DOHH2 (cell line): ENCODE data around the gene WNT2B.

ENCODE experiments used
- H3F3A ChIP-seq: fragments of 200-600 bp; sonication (generic), shearing (Covaris generic); 2 replicates; pipeline ENCODE4 v1.6.0; 2016; ENCODE audit warnings: antibody characterized with exemption, mild to moderate bottlenecking; ENCODE audit not compliant: control insufficient read depth, insufficient read depth
- H3K27ac ChIP-seq: fragments of 200-600 bp; sonication (generic); 2 replicates; pipeline ENCODE4 v1.5.1; 2014; ENCODE audit warnings: low read depth, mild to moderate bottlenecking, low read length, moderate library complexity
- H3K27me3 ChIP-seq: fragments of 200-600 bp; sonication (generic); 2 replicates; pipeline ENCODE4 v1.6.1; 2014; ENCODE audit warnings: mild to moderate bottlenecking, low read length, mixed read lengths; ENCODE audit not compliant: control insufficient read depth
- H3K36me3 ChIP-seq: fragments of 200-600 bp; sonication (generic); 2 replicates; pipeline ENCODE4 v1.6.1; 2014; ENCODE audit warnings: mild to moderate bottlenecking, low read length, moderate library complexity, mixed read lengths; ENCODE audit not compliant: control insufficient read depth
- H3K4me1 ChIP-seq: fragments of 200-600 bp; sonication (generic); 2 replicates; pipeline ENCODE4 v1.6.1; 2014; ENCODE audit warnings: mild to moderate bottlenecking, low read length, mixed read lengths; ENCODE audit not compliant: control insufficient read depth
- H3K4me2 ChIP-seq: fragments of 200-600 bp; sonication (generic); 2 replicates; pipeline ENCODE4 v1.6.0; 2014; ENCODE audit warnings: mild to moderate bottlenecking, low read length, moderate library complexity
- H3K4me3 ChIP-seq: fragments of 200-600 bp; sonication (generic); 2 replicates; pipeline ENCODE4 v1.5.1; 2014; ENCODE audit warnings: mild to moderate bottlenecking, low read length, mixed read lengths
- H3K79me2 ChIP-seq: fragments of 200-600 bp; sonication (generic); 2 replicates; pipeline ENCODE4 v1.6.1; 2014; ENCODE audit warnings: mild to moderate bottlenecking, low read length, mixed read lengths; ENCODE audit not compliant: control insufficient read depth
- H3K9me2 ChIP-seq: fragments of 200-600 bp; sonication (generic); replicated peaks from 2 replicates; pipeline ENCODE4 v1.6.1; 2014; ENCODE audit warnings: mild to moderate bottlenecking, low read length, mixed read lengths; ENCODE audit not compliant: control insufficient read depth
- H3K9me3 ChIP-seq: fragments of 200-600 bp; sonication (generic); 2 replicates; pipeline ENCODE4 v1.6.1; 2014; ENCODE audit warnings: antibody characterized with exemption, low read length, mixed read lengths; ENCODE audit not compliant: control insufficient read depth, insufficient read depth
- H4K20me1 ChIP-seq: fragments of 200-600 bp; sonication (generic); 2 replicates; pipeline ENCODE4 v1.6.0; 2014; ENCODE audit warnings: low read depth, mild to moderate bottlenecking, antibody characterized with exemption, low read length, moderate library complexity; ENCODE audit not compliant: control insufficient read depth, insufficient read depth
- EZH2phosphoT487 ChIP-seq: fragments of 200-600 bp; sonication (generic); IDR thresholded peaks from 2 replicates; pipeline ENCODE4 v1.6.1; 2017; ENCODE audit warnings: borderline replicate concordance, mild to moderate bottlenecking, antibody characterized with exemption, low read length, moderate library complexity, mixed read lengths
- TF ChIP-seq, protein P1 (sequence below): fragments of 200-600 bp; sonication (generic); IDR thresholded peaks from one replicate; pipeline ENCODE4 v1.5.1; 2014; ENCODE audit warnings: antibody characterized with exemption, mild to moderate bottlenecking, low read depth, low read length; ENCODE audit not compliant: poor library complexity, severe bottlenecking

The WNT2B gene

DNA sequence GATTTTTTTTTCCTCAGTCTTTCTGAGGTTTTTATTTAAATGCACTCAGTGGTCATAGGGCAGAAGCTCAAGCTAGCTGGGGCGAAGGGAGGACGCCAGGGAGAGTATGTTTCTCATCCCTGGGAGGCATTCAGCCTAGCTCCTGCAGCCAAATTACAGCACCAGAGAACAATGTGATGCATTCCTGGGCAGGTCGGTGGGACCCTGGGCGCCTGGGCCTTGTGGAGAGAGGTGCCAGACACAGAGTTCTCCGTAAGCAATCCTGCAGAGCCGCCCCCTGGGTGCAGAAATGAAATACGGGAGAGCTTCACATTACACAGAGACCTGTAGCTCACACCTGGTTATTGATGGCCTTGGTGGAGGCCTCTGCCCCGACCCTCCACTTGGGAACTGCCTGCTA lies 15.5 kb downstream of the WNT2B start:
- H3K27me3 ChIP-seq, result no peaks in the 10 kb centered on the region
- H3K9me2 ChIP-seq, result no peaks in the 10 kb centered on the region
- H3F3A ChIP-seq, result no peaks in the 10 kb centered on the region
- H3K79me2 ChIP-seq, result no peaks in the 10 kb centered on the region
- no peaks in the 10 kb centered on the region for H3K4me1 ChIP-seq
- no peak overlapping the region for H3K4me3 ChIP-seq
- H3K4me2 ChIP-seq, result no peak overlapping the region
- no peaks in the 10 kb centered on the region for H3K9me3 ChIP-seq
- H3K36me3 ChIP-seq, result no peaks in the 10 kb centered on the region
- no peak for TF ChIP-seq EZH2phosphoT487
- TF ChIP-seq, protein P1, sequence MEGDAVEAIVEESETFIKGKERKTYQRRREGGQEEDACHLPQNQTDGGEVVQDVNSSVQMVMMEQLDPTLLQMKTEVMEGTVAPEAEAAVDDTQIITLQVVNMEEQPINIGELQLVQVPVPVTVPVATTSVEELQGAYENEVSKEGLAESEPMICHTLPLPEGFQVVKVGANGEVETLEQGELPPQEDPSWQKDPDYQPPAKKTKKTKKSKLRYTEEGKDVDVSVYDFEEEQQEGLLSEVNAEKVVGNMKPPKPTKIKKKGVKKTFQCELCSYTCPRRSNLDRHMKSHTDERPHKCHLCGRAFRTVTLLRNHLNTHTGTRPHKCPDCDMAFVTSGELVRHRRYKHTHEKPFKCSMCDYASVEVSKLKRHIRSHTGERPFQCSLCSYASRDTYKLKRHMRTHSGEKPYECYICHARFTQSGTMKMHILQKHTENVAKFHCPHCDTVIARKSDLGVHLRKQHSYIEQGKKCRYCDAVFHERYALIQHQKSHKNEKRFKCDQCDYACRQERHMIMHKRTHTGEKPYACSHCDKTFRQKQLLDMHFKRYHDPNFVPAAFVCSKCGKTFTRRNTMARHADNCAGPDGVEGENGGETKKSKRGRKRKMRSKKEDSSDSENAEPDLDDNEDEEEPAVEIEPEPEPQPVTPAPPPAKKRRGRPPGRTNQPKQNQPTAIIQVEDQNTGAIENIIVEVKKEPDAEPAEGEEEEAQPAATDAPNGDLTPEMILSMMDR, result no peak
- no peak overlapping the region for H3K27ac ChIP-seq
- no peaks in the 10 kb centered on the region for H4K20me1 ChIP-seq

DNA sequence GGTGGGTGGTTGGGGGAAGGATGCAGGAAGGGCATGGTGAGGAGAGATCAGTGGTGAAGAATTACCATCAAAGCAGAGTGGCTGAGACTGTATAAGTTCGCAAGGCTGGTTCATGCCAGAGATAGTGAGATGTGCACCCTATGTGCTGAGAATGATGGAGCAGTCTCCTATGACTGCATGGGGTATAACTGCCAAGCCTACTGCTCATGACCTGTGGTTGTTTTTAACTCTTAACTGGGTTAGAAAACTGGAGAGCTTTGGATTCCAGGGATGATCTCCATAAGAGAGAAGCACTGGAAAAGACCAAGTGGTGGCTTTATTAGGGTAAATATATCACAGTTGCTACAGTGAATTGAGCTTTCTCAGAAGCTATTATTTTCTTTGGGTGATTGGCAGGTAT lies 16.2 kb downstream of the WNT2B start:
- Histone ChIP-seq H3K36me3 (no peaks in the 10 kb centered on the region), H3K27ac (no peak overlapping the region), H3K27me3 (no peaks in the 10 kb centered on the region), H3K79me2 (no peaks in the 10 kb centered on the region), H4K20me1 (no peaks in the 10 kb centered on the region), H3K4me2 (no peak overlapping the region), H3K9me2 (no peaks in the 10 kb centered on the region), H3F3A (no peaks in the 10 kb centered on the region), H3K4me3 (no peak overlapping the region), H3K9me3 (no peaks in the 10 kb centered on the region), H3K4me1 (no peaks in the 10 kb centered on the region)
- TF ChIP-seq, protein P1, result no peak
- no peak for TF ChIP-seq EZH2phosphoT487

DNA sequence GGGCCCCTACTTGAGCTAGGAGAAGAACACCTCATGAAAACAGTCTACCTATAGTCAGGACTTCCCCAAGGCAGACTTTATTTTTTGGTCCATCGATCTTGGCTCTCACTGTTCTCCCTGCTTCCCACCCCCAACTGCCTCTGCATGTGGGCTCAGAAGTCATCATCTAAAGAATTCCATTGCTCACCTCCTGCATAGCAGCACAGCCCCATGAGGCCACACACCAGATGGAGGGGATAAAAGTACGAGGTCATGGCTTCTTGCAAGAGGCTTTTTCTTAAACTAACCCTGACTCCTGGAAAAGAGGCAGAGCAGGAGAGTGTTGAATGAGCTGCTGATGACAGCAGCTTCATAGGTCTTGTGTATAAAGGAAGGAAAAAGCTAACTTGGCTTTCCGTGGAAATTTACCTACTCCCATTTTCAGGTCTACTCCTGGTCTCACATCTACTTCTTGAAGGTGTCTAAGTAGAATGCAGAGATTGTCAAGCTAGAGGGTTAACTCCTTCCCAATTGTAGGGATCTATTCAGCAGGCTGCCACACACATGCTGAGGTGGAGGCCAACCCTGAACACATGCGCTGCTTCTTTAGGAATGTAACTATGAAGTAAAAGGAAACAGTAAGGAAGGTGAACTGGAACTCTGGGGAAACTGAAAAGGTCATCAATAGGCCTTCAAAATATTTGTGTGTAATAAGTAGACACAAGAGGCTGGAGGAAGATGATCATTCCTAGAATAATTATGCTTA lies 18.7 kb downstream of the WNT2B start:
- no peaks in the 10 kb centered on the region for H4K20me1 ChIP-seq
- no peaks in the 10 kb centered on the region for H3K36me3 ChIP-seq
- no peaks in the 10 kb centered on the region for H3F3A ChIP-seq
- no peaks in the 10 kb centered on the region for H3K79me2 ChIP-seq
- no peak overlapping the region for H3K4me2 ChIP-seq
- no peaks in the 10 kb centered on the region for H3K27me3 ChIP-seq
- TF ChIP-seq, protein P1, result no peak
- no peak for TF ChIP-seq EZH2phosphoT487
- no peaks in the 10 kb centered on the region for H3K9me2 ChIP-seq
- H3K4me3 ChIP-seq, result no peak overlapping the region
- no peaks in the 10 kb centered on the region for H3K4me1 ChIP-seq
- H3K9me3 ChIP-seq, result no peaks in the 10 kb centered on the region
- H3K27ac ChIP-seq, result no peak overlapping the region

DNA sequence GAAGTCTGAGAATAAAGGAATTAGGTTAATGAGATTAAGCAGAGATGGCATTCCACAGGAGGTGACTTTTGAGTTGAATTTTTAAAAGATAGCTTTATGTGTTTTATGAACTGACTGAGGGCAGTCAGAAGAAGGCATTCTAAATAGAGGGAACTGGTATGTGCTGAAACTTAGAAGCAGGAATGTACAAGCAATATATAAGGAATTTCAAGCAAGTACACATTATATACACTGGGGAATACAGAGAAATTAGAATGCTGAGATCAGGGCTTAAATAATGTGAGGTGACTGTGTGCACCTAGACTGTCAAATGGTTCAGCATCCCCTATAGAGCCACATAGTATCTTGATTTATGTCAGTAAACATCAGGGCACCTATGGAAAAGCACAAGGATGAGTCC lies 19.3 kb downstream of the WNT2B start:
- H3K27ac ChIP-seq, result no peak overlapping the region
- H3K79me2 ChIP-seq, result no peaks in the 10 kb centered on the region
- H3F3A ChIP-seq, result no peaks in the 10 kb centered on the region
- H3K4me2 ChIP-seq, result no peak overlapping the region
- H3K36me3 ChIP-seq, result no peaks in the 10 kb centered on the region
- TF ChIP-seq, protein P1, result no peak
- TF ChIP-seq EZH2phosphoT487, result no peak
- no peaks in the 10 kb centered on the region for H3K27me3 ChIP-seq
- H4K20me1 ChIP-seq, result no peaks in the 10 kb centered on the region
- no peaks in the 10 kb centered on the region for H3K9me2 ChIP-seq
- no peaks in the 10 kb centered on the region for H3K4me1 ChIP-seq
- no peak overlapping the region for H3K4me3 ChIP-seq
- H3K9me3 ChIP-seq, result no peaks in the 10 kb centered on the region
